ENCODE measurements around the gene DNER.
"Not testable (repeated sequence)": the region's sequence is repeated elsewhere in the genome, so short reads cannot be mapped to it uniquely, and the experiment has no call there.

Gene DNER

GRCh38 chr2:229614021-229614420 is 100.3 kb downstream of the DNER start:
- DNase-seq: not testable (repeated sequence)

GRCh38 chr2:229612384-229612971 is 101.9 kb downstream of the DNER start:
- DNase-seq: no peak

GRCh38 chr2:229611360-229611759 is 103.0 kb downstream of the DNER start:
- no peak for DNase-seq

GRCh38 chr2:229610872-229611271 is 103.5 kb downstream of the DNER start:
- DNase-seq: no peak

- no peak for DNase-seq
Observed at GRCh38 chr2:229610333-229610732, 104.0 kb downstream of the DNER start.

GRCh38 chr2:229601936-229602335 is 112.4 kb downstream of the DNER start:
- no peak for DNase-seq

- DNase-seq: no peak
Observed at GRCh38 chr2:229601396-229601795, 113.0 kb downstream of the DNER start.

GRCh38 chr2:229598227-229598626 is 116.1 kb downstream of the DNER start:
- DNase-seq: no peak

GRCh38 chr2:229596796-229597195 is 117.6 kb downstream of the DNER start:
- DNase-seq: no peak

GRCh38 chr2:229591611-229592010 is 122.7 kb downstream of the DNER start:
- DNase-seq: no peak

GRCh38 chr2:229586746-229587705 is 127.3 kb downstream of the DNER start:
- peak; percentile 52 for DNase-seq

- no peak for DNase-seq
Observed at GRCh38 chr2:229586012-229586411, 128.3 kb downstream of the DNER start.

- DNase-seq: no peak
Observed at GRCh38 chr2:229582151-229582550, 132.2 kb downstream of the DNER start.

- no peak for DNase-seq
Observed at GRCh38 chr2:229578052-229578846, 136.1 kb downstream of the DNER start.

- no peak for DNase-seq
Observed at GRCh38 chr2:229575569-229576315, 138.6 kb downstream of the DNER start.

GRCh38 chr2:229572507-229573271 is 141.7 kb downstream of the DNER start:
- no peak for DNase-seq

- no peak for DNase-seq
Observed at GRCh38 chr2:229571243-229571642, 143.1 kb downstream of the DNER start.

- no peak for DNase-seq
Observed at GRCh38 chr2:229566370-229566769, 148.0 kb downstream of the DNER start.

GRCh38 chr2:229564300-229564907 is 150.0 kb downstream of the DNER start:
- DNase-seq: no peak

GRCh38 chr2:229563388-229563787 is 151.0 kb downstream of the DNER start:
- no peak for DNase-seq

GRCh38 chr2:229562472-229563127 is 151.8 kb downstream of the DNER start:
- no peak for DNase-seq

All from NCI-H1048 (cell line).